DMS79 treated with DMSO at 0.1 percent for 48 hours (cell line): ENCODE data around the gene SSMEM1.
"Not testable (repeated sequence)": the region's sequence is repeated elsewhere in the genome, so short reads cannot be mapped to it uniquely, and the experiment has no call there.

Experiments
- DNase-seq: peaks from one replicate; lab custom pipeline; 2025; lab: John Stamatoyannopoulos, UW

Gene SSMEM1

DNA sequence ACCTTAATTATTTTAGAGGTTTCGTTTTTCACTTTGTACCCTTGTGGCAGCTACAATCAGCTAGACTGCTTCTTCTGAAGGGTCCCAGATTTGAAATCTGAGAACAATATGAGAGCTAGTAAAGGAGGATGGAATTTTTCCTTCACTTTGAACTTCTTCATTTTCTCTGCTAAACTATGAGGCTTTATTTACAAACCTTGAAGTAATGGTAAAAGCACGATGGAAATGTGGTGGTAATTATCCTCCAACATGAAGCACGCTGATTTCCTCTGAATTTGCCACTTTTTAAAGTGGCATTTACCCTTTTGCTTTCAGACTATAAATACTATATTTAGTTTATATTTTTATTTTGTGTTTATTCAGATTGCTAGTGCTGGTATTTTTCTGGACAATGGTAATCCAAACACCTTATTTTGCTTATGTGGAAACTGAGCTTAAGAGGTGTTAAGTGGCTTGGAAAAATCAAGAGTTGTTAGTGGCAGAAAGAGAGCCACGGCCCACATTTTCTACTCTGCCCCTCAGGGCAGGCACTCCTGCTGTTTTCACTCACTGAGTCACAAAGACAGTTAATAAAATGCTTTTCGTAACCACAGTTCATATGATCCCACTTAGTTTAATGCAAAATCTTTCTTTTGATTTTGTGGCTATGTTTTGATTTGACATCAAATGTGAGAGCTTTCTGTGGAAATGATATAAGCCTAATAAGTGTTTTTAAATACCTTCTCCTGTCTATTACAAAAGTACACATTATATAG lies 2.7 kb downstream of the SSMEM1 start:
- DNase-seq: peak; percentile 56

DNA sequence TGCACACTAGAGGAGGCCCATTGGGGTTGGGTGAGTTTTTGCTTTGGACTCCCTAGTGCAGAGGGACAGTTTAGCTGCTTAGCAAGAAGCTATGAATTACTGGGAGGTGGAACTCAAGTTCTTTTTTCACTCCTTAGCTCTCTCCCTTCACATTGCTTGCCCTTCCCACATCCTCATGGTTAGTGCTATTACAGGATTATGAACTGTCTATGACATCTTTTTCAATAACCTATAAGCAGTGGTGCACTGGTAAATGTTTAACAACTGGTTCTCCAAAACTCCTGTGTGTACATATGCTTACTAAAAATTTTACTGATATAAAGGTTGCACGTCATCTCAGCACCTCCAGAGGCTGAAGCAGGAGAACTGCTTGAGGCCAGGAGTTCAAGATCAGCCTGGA lies 6.2 kb downstream of the SSMEM1 start:
- no peak for DNase-seq

DNA sequence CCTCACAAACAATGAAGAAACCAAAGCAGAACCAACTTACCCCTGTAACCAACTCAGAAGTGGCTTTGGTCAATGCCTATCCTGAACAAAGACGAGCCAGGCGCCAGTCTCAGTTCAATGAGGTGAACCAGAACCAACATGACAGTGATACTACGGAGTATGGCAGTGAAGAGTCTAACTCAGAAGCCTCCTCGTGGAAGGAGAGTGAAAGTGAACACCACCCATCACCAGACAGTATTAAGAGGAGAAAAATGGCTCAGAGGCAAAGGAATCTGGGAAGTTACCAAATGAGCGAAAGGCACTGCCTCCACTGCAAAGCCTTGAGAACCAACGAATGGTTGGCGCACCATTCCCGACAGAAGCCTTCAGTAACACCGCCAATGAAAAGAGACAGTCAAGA lies 8.4 kb downstream of the SSMEM1 start:
- DNase-seq: no peak

DNA sequence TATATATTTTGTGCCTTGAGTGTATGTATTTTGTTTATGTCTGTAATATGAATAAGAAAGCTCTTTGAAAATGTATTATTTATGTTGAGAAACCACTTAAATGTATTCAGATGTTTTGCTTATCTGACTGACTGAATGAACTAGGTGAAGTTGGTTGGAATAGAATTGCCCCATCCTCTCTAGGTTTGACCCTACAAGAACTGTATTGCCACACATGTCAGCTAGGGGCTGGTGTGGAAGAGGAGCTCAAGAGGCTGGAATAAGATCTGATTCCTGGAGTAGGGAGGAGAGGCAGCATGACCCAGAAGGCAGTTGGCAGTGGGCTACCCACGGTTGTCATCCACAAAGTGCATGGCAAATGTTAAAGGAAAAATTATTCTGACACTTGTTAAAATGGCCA lies 9.1 kb downstream of the SSMEM1 start:
- no peak for DNase-seq

DNA sequence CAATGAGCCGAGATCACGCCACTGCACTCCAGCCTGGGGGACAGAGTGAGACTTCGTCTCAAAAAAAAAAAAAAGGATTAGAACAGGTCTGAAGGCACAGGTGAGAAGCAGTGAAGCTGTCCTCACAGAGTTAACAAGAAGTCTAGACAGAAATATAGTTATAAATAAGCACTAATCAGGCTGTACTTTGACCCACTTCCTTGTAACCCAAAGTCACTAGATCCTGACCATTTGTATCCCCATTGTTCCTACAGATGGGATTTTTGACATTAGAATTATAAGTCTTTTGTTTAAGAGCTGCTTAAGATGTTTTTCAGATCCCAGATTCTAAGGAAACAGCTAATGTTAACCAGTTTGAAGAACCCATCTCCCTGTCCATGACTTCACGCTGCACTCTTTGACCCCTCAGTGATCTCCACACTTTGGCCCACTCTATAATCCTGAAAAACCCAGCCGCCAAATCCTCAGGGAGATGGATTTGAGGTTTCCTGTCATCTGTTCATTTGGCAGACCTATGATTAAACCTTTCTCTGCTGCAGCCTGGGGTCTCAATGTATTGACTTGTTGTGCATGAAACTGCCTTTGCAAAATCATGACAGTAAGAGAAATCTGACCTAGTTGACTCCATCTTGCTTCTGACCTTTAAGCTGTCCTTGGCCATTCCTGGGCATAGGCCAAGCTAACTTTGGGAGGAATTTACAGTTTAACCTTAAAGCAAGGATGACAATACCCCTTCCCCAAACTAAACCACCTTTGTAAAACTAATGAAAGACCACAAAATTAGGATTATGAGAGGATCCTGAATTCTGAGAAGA lies 11.4 kb downstream of the SSMEM1 start:
- no peak for DNase-seq

DNA sequence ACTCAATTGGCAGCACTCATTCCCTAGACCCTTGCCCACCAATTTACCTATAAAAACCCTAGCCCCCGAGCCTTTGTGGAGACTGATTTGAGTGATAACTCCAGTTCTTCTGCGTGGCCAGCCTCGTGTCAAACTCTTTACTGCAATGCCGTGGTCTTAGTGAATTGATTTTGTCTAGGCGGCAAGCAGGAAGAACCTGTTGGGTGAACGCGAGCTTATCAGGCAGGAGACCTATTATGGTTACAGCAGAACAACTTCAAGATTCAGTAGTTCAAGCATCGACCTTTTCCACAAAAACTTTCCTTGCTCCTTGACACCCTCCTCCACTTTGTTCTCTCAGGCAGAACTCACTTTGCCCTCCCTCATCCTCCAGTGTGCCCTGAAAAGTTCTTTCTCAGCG lies 12.2 kb downstream of the SSMEM1 start:
- no peak for DNase-seq

DNA sequence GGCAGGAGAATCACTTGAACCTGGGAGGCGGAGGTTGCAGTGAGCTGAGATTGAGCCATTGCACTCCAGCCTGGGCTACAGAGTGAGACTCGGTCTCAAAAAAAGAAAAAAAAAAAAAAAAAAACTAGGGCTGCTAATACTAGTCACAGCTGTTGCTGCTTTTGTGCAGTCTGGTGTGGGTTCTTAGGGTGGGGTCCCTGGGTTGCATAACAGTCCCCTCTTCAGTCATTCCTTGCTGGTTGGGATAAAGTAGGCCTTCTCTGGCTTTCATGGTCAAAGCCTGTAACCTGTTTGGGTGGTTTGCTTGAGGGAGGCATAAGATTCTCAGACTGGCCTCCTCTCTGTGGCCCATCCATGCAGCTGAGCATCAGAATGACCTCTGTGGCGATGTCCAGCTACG lies 14.1 kb downstream of the SSMEM1 start:
- no peak for DNase-seq

DNA sequence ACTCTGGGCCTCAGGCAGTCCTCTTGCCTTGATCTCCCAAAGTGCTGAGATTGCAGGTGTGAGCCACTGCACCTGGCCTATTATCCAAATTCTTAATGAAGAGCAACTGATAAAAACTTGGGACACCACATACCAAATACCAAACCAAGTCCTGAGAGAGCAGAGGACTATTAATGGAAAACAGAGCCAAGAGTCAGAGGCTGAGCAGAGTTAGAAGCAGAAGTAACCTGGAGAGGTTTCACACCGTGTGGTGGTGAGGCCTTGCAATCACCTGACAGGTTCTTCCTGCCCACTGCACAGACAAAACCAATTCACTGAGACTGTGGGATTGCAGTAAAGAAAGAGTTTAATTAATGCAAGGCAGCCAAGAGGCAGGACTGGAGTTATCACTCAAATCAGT lies 16.0 kb downstream of the SSMEM1 start:
- DNase-seq: no peak

DNA sequence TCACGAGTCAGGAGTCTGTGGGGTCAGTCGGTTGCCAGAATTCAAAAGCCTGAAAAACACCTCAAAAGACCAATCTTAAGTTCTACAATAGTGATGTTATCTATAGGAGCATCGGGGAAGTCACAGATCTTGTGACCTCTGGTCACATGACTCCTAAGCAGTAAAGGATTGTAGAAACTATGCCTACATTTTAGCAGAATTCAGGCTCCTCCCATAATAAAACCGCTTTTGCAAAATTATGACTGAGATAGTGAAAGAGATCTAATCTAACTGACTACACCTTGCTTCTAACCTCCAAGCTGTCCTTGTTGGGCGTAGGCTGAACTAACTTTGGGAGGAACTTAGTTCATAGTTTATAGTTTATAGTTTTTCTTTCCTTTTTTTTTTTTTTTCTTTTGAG lies 16.6 kb downstream of the SSMEM1 start:
- DNase-seq: no peak

DNA sequence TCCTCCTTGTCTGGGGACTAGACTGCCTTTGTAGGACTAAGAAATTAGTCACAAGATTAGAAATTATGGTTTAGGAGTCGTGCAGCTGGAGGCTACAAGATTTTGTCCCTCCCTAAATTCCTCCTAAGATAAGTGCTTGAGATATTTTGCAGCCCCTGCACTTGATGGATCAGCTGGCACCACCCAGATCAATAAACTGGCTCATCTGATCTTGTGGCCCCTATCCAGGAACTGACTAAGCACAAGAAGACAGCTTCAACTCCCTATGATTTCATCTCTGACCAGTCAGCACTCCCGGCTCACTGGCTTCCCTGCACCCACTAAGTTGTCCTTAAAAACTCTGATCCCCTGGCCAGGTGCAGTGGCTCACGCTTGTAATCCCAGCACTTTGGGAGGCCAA lies 17.3 kb downstream of the SSMEM1 start:
- not testable (repeated sequence) for DNase-seq

DNA sequence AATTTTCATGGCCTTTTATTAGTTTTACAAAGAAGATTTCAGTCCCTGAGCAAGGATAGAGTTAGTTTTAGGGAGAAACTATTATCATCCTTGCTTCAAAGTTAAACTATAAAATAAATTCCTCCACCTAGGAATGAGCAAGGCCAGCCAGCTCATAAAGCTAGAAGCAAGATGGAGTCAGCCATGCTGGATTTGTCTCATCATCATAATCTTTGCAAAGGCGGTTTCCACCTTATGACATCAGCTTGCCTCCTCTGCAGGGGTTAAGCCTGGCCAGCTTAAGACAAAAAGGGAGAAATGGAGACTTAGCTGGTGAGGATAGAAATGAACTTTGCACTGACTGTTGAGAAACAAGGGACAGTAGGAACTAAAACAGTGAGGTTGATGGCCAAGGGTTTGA lies 18.7 kb downstream of the SSMEM1 start:
- no peak for DNase-seq

DNA sequence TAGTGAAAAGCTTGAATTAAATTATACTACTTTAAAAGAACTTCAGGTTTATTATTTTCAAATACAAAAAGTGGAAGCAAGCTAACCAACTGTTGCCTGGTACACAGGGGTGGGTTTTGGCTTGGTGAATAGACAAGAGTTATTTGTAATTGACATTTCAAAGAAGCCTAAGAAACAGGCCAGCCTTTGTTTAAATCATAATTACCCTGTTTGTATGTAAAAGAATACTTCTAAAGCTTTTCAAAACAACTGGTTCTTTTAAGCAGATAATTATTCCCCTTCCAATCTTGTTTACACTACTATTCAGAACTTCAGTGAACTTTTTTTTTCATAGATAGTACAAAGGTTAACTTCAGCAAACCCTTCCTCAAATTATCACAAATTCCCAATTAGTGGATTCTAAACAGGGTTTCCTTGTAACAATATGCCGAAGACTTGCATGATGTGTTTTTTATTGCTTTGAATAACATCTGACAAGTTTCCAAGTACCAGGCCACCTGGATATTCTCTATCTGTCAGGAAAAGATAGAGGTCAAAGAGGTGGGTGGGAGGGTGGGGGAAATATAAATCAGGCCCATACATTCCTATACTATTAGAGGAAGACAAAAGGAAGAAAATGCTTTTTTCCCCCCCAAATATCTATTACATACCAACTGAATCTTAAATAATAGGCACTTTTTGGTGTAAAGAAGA lies 20.4 kb downstream of the SSMEM1 start:
- no peak for DNase-seq

DNA sequence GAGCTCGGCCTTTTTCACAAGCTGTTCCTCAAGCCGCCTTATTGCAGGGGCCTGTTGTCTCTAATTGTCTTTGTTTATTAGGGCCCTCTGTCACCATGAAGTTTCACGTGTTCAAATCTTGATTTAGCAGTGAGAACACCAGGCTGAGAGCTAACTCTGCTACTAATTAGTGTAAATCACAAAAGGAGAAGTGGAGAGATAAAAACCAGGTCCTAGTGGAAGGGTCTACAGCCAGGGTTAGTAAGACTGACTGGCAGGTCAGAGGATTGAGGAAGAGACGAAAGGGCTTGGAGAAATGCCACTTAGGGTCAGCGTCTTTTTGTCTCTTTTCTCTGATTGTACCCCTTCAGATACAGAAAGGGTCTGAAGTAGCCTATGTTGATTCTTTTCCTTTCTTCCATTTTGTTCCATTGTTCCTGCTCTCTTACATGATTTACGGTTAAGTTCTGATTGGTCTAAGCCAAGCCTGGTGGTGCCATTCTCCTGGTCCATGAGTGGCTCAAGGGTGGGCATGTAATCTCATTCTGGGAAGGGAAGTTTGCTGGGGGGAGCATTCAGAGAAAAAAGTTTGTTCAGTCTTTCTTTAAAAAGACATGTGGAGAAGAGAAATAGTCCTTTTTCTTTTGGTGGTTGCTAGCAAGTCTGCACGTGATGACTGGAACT lies 21.3 kb downstream of the SSMEM1 start:
- DNase-seq: no peak

DNA sequence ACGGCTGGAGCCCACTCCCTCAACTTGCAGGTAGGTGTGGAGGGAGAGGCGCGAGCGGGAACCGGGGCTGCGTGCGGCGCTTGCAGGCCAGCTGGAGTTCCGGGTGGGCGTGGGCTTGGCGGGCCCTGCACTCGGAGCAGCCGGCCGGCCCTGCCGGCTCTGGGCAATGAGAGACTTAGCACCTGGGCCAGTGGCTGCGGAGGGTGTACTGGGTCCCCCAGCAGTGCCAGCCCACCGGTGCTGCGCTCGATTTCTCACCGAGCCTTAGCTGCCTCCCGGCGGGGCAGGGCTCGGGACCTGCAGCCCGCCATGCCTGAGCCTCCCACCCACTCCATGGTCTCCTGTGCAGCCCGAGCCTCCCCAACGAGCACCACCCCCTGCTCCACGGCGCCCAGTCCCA lies 22.3 kb downstream of the SSMEM1 start:
- not testable (repeated sequence) for DNase-seq

DNA sequence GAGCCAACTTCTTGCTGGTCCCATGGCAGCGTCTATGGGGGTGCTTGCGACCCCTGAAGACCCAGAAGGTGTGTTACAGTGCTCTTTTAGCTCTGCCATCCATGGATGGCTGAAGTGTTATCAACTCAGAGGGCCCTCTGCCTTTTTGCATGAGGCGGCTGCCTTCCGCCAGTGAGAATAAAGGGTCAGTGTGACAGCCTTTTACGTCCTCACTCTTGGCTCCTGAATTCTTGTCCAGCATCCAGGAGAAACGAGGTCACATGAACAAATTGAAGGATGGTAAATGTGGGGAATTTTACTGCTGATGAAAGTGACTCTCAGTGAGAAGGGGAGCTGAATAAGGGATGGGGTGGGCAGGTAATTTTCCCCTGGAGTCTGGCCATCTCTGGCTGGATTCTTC lies 24.1 kb downstream of the SSMEM1 start:
- DNase-seq: no peak

DNA sequence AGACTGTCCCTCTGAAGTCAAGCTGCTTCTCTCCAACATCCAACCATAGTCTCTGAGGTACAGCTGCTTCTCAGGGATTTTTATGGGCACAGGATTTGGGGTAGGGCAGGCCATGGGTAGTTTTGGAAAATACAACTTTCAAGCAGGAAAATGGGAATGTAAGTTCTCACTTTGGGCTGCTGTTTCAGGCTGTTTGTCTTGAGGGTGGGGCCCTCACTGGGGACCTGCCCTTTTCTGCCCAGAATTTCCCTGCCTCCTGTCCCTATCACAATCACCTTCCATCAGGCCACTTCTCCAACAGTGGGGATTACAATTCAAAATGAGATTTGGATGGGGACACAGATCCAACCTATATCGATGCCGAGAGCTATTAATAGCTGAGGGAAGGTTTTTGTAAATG lies 24.5 kb downstream of the SSMEM1 start:
- DNase-seq: no peak

DNA sequence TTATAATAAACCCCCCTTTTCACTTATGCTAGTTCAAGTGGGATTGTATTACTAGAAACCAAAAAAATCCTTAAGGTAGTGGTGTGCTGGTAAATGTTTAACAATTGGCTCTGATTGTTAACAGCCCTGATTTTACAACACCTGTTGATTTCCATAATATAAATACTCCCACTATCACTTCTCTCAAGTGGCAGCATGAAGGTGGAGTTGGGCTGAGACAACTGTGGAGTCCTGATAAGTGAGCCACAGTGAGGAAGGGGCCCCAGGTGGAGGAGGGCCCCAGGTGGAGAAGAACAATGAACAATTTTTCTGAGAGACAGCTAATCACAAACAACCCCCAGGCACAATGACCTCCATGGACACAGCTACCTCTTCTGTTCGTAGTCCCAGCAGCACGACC lies 26.4 kb downstream of the SSMEM1 start:
- no peak for DNase-seq

DNA sequence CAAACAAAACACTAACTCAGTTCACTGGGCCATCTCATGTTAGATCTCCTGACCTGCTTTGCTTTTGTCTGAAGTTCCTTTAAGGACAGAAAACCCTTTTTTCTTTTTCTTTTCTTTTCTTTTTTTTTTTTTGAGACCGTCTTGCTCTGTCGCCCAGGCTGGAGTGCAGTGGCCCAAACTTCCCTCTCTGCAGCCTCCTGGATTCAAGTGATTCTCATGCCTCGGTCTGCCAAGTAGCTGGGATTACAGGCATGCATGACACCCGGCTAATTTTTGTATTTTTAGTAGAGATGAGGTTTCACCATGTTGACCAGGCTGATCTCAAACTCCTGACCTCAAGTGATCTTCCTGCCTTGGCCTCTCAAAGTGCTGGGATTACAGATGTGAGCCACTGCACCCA lies 28.7 kb downstream of the SSMEM1 start:
- DNase-seq: not testable (repeated sequence)

DNA sequence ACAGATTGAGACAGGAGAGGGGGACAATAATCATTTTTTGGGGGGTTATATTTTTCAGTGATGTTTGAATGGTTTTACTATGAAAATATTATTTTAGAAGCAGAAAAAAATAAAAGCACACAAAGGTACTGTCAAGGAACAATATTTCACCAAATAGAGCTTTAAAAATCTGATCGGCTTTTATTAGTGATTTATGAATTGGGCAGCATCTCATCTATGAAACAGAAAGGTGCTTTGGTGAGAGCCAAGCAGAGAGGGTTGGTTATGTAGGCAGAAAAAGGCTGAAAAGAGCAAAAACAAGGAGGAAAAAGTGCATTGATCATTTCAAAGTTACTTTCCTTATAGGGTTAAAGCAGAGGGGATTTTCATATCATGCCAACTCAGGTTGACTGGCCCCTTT lies 32.6 kb downstream of the SSMEM1 start:
- DNase-seq: no peak

DNA sequence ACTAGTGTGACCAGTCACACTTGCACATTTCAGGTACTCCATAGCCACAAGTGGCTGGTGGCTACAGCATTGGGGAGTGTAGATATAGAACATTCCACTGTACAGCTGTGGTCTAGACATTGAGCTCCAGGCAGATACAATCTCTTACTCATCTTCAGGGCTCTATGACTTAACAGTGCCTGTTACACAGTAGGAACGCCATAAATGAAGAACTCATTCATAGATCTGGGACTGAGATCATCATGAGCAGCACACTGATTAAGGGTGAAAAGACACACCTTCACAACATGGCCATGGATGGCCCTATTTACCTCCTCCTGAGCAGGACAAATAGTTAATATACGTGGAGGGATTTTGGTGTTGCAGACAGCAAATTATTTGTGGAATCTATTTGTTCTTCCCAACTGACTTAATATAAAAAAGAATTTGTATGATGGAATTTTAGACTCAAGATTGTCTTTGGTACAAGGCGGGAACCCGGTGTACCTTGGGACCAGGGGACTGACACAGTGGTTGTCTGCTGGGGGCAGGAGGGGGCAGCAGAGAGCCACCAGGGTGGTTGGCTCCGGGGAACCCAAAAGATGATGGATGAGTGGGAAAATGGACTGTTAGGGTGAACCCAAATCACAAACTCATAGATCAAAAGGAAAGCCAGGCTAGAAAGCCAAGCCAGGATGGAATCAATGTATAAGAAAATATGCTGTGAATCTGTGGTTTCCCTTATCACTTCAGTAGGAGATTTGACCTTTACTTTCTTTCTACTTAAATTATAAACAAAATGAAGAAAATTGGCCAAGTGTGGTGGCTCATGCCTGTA lies 34.7 kb downstream of the SSMEM1 start:
- DNase-seq: peak; percentile 18

DNA sequence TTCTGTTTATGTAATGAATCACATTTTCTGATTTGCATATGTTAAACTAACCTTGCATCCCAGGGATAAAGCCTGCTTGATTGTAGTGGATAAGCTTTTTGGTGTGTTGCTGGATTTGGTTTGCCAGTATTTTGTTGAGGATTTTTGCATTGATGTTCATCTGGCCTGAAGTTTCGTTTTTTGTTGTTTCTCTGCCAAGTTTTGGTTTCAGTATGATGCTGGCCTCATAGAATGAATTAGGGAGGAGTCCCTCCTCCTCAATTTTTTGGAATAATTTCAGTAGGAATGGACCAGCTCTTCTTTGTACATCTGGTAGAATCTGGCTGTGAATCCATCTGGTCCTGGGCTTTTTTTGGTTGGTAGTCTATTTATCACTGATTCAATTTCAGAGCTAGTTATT lies 35.8 kb downstream of the SSMEM1 start:
- DNase-seq: not testable (repeated sequence)

DNA sequence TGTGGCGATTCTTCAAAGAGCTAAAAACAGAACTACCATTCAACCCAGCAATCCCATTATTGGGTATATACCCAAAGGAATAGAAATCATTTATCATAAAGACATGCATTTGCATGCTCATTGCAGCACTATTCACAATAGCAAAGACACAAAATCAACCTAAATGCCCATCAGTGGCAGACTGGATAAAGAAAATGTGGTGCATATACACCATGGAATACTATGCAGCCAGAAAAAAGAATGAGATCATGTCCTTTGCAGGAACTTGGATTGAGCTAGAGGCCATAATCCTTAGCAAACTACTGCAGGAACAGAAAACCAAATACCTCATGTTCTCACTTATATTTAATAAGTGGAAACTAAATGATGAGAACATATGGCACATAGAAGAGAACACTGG lies 38.8 kb downstream of the SSMEM1 start:
- DNase-seq: not testable (repeated sequence)
